IMR-90 (cell line): ENCODE data around the gene RBL2. TPM values are rescaled to one million over a fixed set of nuclear protein-coding genes. Genes with fewer than 3 reads are reported as not detected.

Source experiments
- ATAC-seq: fragments of 200-7000 bp; cut with Tn5 transposase; 2 replicates; pipeline ENCODE4 v1.9.1; 2020; ENCODE audit warnings: low read depth, mild to moderate bottlenecking, moderate library complexity
- BruUV-seq: library from RNA; stranded (reverse); fragments of 400-500 nt; replicated peaks from 2 replicates; lab custom pipeline; 2021; lab: Mats Ljungman, UMichigan
- CTCF ChIA-PET: fragments of 300-600 bp; formaldehyde crosslinking; extraction: SDS; loops from one replicate; lab custom pipeline; 2021; ENCODE audit warnings: antibody characterized with exemption; lab: Yijun Ruan, JAX
- POLR2A ChIA-PET: fragments of 300-600 bp; sonication (Branson Sonifier 250); formaldehyde crosslinking; loops from one replicate; lab custom pipeline; 2022; ENCODE audit warnings: antibody characterized with exemption; ENCODE audit not compliant: unreplicated experiment; lab: Charles Lee
- DNase-seq: peaks from one replicate; pipeline ENCODE4 v3.0.0; 2013
- H2AFZ ChIP-seq: replicated peaks from 2 replicates; pipeline ENCODE3; 2013; ENCODE audit warnings: low read length, mild to moderate bottlenecking; ENCODE audit not compliant: poor library complexity
- H2AK5ac ChIP-seq: 2 replicates; pipeline ENCODE4 v1.6.1; 2013; ENCODE audit warnings: low read depth, low read length, inconsistent platforms
- H2AK9ac ChIP-seq: replicated peaks from 2 replicates; pipeline ENCODE3; 2013; ENCODE audit warnings: mild to moderate bottlenecking, low read depth, low read length, moderate library complexity; ENCODE audit not compliant: poor library complexity
- H2BK120ac ChIP-seq: 2 replicates; pipeline ENCODE4 v1.6.1; 2013; ENCODE audit warnings: low read depth, low read length, inconsistent platforms
- H2BK15ac ChIP-seq: 3 replicates; pipeline ENCODE4 v1.6.1; 2013; ENCODE audit warnings: low read depth, low read length, inconsistent platforms
- H2BK20ac ChIP-seq: 2 replicates; pipeline ENCODE4 v1.6.1; 2013; ENCODE audit warnings: low read depth, mild to moderate bottlenecking, inconsistent platforms, low read length, moderate library complexity
- H2BK5ac ChIP-seq: 2 replicates; pipeline ENCODE4 v1.6.1; 2013; ENCODE audit warnings: mild to moderate bottlenecking, low read depth, low read length, inconsistent platforms; ENCODE audit not compliant: poor library complexity, severe bottlenecking
- H3K14ac ChIP-seq: replicated peaks from 2 replicates; pipeline ENCODE4 v1.6.1; 2013; ENCODE audit warnings: low read depth, low read length, inconsistent platforms
- H3K18ac ChIP-seq: 2 replicates; pipeline ENCODE4 v1.6.1; 2013; ENCODE audit warnings: low read depth, low read length, control low read depth
- H3K23ac ChIP-seq: 2 replicates; pipeline ENCODE4 v1.6.1; 2013; ENCODE audit warnings: low read depth, low read length, inconsistent platforms
- H3K27ac ChIP-seq: 2 replicates; pipeline ENCODE4 v1.5.1; 2013; ENCODE audit warnings: mild to moderate bottlenecking, control low read depth, low read length; ENCODE audit not compliant: insufficient read depth
- H3K27me3 ChIP-seq: 2 replicates; pipeline ENCODE4 v1.6.1; 2013; ENCODE audit warnings: low read length; ENCODE audit not compliant: control insufficient read depth, insufficient read depth
- H3K36me3 ChIP-seq: 2 replicates; pipeline ENCODE4 v1.6.1; 2013; ENCODE audit warnings: low read length, mixed read lengths; ENCODE audit not compliant: control insufficient read depth, insufficient read depth
- H3K4ac ChIP-seq: 2 replicates; pipeline ENCODE4 v1.6.1; 2013; ENCODE audit warnings: low read depth, low read length, inconsistent platforms
- H3K4me1 ChIP-seq: 2 replicates; pipeline ENCODE4 v1.6.1; 2013; ENCODE audit warnings: low read length, mixed read lengths; ENCODE audit not compliant: control insufficient read depth, insufficient read depth
- H3K4me2 ChIP-seq: 2 replicates; pipeline ENCODE4 v1.6.1; 2013; ENCODE audit warnings: low read depth, mild to moderate bottlenecking, control low read depth, low read length, moderate library complexity
- H3K4me3 ChIP-seq: 2 replicates; pipeline ENCODE4 v1.5.1; 2013; ENCODE audit warnings: low read depth, mild to moderate bottlenecking, control low read depth, low read length, moderate library complexity; ENCODE audit not compliant: insufficient read depth
- H3K56ac ChIP-seq: 2 replicates; pipeline ENCODE4 v1.6.1; 2013; ENCODE audit warnings: low read length, inconsistent platforms; ENCODE audit not compliant: insufficient read depth; ENCODE audit errors: extremely low read depth
- H3K79me1 ChIP-seq, 2 experiments: 2 replicates each; pipeline ENCODE4 v1.6.1; 2013; ENCODE audit warnings: low read length in 2 of 2, inconsistent platforms in 1 of 2, low read depth in 1 of 2
- H3K9ac ChIP-seq: 2 replicates; pipeline ENCODE4 v1.6.1; 2013; ENCODE audit warnings: low read depth, low read length, control low read depth
- H3K9me1 ChIP-seq: 2 replicates; pipeline ENCODE4 v1.6.1; 2013; ENCODE audit warnings: low read length, inconsistent platforms; ENCODE audit not compliant: insufficient read depth
- H3K9me3 ChIP-seq: 2 replicates; pipeline ENCODE4 v1.6.1; 2013; ENCODE audit warnings: low read length; ENCODE audit not compliant: control insufficient read depth, insufficient read depth
- H4K20me1 ChIP-seq: 2 replicates; pipeline ENCODE4 v1.6.1; 2013; ENCODE audit warnings: low read length, inconsistent platforms; ENCODE audit not compliant: insufficient read depth
- H4K5ac ChIP-seq: 2 replicates; pipeline ENCODE4 v1.6.1; 2013; ENCODE audit warnings: mild to moderate bottlenecking, low read depth, low read length, control low read depth
- H4K8ac ChIP-seq, 2 experiments: 2 replicates each; pipeline ENCODE4 v1.6.1; 2013; ENCODE audit warnings: low read depth in 2 of 2, low read length in 2 of 2, control low read depth in 1 of 2, inconsistent platforms in 1 of 2
- H4K91ac ChIP-seq: 2 replicates; pipeline ENCODE4 v1.6.1; 2013; ENCODE audit warnings: low read depth, low read length, inconsistent platforms; ENCODE audit not compliant: insufficient read depth
- CHD1 ChIP-seq: IDR thresholded peaks from 2 replicates; pipeline ENCODE4 v1.6.1; 2012; ENCODE audit warnings: low read depth, low read length, improper control_type of control experiment
- MAZ ChIP-seq: IDR thresholded peaks from 2 replicates; pipeline ENCODE4 v1.6.1; 2012; ENCODE audit warnings: low read depth, mild to moderate bottlenecking, low read length, improper control_type of control experiment, moderate library complexity, borderline replicate concordance
- RFX5 ChIP-seq: IDR thresholded peaks from 2 replicates; pipeline ENCODE4 v1.8.0; 2012; ENCODE audit warnings: low read depth, mild to moderate bottlenecking, low read length, moderate library complexity
- WGBS, 2 experiments: methylation state at CpG; one replicate each; pipeline versions ENCODE4 v1.1.5 to v1.1.7; 2013; ENCODE audit warnings: missing lambda C conversion rate in 2 of 2; ENCODE audit not compliant: insufficient read length in 1 of 2; ENCODE audit errors: extremely low coverage in 2 of 2; 5-methylcytosine and 5-hydroxymethylcytosine counted together
- dilution Hi-C: fragments of 300-500 bp; cut with HindIII; formaldehyde crosslinking; loops from one replicate; pipeline ENCODE4 v1.14.3; 2018; ENCODE audit warnings: low sequenced_read_pairs; ENCODE audit not compliant: unreplicated experiment
- in situ Hi-C: fragments of 300-500 bp; cut with MboI; formaldehyde crosslinking; loops from 3 replicates; pipeline ENCODE4 v1.14.3; 2019; ENCODE audit warnings: low sequenced_read_pairs, inconsistent platforms, mixed read lengths
- intact Hi-C: fragments of 100-400 bp; cut with micrococcal nuclease; formaldehyde crosslinking; loops from 2 replicates; pipeline ENCODE4 v1.10.0; 2022
- polyA plus RNA-seq, 3 experiments: library from polyadenylated mRNA; depleted of rRNA; stranded (reverse); fragments of >200 nt; gene quantifications; 2 replicates each; pipeline ENCODE4 v1.2.3, GENCODE V29; 2012; ENCODE audit warnings: low replicate concordance in 1 of 3
- total RNA-seq: library from RNA; depleted of rRNA; stranded (reverse); fragments of >200 nt; gene quantifications from 2 replicates; pipeline ENCODE4 v1.2.3, GENCODE V29; 2012

RBL2 gene
- total and polyA plus RNA-seq, 2 of the 4 experiments (the other 2 are of a cell fraction), result 19.7 to 23.4 TPM

DNA sequence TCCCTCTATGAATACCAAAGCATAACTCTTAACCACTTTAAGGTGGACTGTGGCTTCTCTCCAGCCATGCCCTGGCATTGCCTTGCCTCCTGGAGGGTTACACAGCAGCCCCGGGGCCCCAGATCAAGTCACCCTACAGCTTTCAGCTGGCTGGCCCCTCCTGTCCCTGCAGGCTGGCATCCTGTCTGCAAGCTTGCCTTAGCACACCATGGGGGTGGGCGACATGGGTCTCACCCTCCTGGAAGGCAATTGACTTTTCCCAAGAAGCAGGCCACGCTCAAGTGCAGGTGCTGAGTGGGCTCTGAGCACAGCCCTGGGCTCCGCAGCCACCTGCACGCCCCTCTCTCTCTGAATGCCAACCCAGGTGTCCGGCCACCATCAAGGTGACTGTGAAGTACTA, 94.5 kb downstream of the RBL2 start:
- H4K5ac ChIP-seq, result no peak overlapping the region
- H3K23ac ChIP-seq, result no peak overlapping the region
- H4K20me1 ChIP-seq, result no peaks in the 10 kb centered on the region
- peaks cover 3% of the 10 kb centered on the region for H3K27me3 ChIP-seq
- no peak overlapping the region for H2AK5ac ChIP-seq
- ChIA-PET CTCF (no interaction called here), POLR2A (no interaction called here)
- no TSS peak for BruUV-seq
- no peak overlapping the region for H3K4me3 ChIP-seq
- WGBS, 2 experiments, result 63% methylated on average over 4 of the region's 6 CpGs; no CpG with 5 or more reads in 1 of the 2 experiments
- H4K91ac ChIP-seq, result no peak overlapping the region
- no peak overlapping the region for H3K56ac ChIP-seq
- H2BK20ac ChIP-seq, result no peak overlapping the region
- no peaks in the 10 kb centered on the region for H3K36me3 ChIP-seq
- TF ChIP-seq RFX5 (no peak), MAZ (no peak), CHD1 (no peak)
- H3K4me2 ChIP-seq, result no peak overlapping the region
- no peak overlapping the region for H3K27ac ChIP-seq
- H2BK15ac ChIP-seq, result no peak overlapping the region
- H3K14ac ChIP-seq, result no peak overlapping the region
- no peak overlapping the region for H3K9ac ChIP-seq
- no peak overlapping the region for H3K4ac ChIP-seq
- no peak overlapping the region for H2BK5ac ChIP-seq
- H3K9me3 ChIP-seq, result no peaks in the 10 kb centered on the region; the same call in 1 of the 2 replicates
- no peak overlapping the region for H4K8ac ChIP-seq
- dilution Hi-C loops, result no loop called here
- in situ Hi-C loops, result no loop called here
- H3K9me1 ChIP-seq, result no peaks in the 10 kb centered on the region
- H2BK120ac ChIP-seq, result no peak overlapping the region
- H2AFZ ChIP-seq, result no peak overlapping the region
- no peak overlapping the region for H3K18ac ChIP-seq
- ATAC-seq (no peak), DNase-seq (no peak)
- no peak overlapping the region for H2AK9ac ChIP-seq
- intact Hi-C loops, result no loop called here
- H3K4me1 ChIP-seq, result no peaks in the 10 kb centered on the region
- H3K79me1 ChIP-seq, result no peaks in the 10 kb centered on the region
